ENCODE results near the gene GPR3. TPM values are rescaled to one million over a fixed set of nuclear protein-coding genes. Genes with fewer than 3 reads are reported as not detected.

The GPR3 gene
- total RNA-seq, 1 experiment from 2014 or later = 0.95 TPM

DNA sequence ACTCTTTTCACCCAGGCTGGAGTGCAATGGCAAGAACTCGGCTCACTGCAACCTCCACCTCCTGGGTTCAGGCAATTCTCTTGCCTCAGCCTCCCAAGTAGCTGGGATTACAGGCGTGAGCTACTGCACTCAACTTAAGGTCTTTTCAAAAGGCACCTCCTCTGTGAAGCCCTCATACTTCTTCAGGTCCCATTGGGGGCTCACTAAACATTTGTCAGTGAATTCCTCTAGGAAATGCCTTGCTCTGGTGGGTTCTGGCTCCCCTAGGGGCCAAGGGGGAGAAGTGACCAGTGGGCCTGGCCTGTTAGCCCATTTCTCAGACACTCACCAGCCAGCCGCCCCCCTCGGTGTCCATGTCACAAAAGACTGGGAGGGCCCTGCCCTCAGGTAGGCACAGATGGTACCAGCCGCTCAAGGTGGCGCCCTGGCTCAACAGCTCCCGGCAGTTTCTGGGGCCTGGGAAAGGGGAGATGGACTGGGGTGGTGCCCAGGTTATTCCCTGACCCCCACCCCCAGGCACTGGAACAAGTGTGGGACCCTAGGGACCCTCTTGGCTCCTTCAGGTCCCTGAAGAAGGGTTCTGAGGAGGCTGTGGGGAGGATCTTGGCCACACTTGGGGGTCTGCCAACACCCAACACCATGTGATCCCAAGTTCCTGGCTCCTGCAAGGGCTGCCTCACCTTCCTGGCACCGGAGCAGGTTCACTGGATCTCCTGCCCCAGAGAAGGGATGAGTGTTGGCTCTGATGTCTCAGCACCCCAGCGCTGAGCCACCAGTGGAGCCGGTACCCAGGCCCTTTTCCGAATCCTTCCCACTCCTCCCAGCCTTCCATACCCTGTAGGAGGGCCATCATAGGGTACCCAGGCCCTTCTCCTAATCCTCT lies 19.4 kb upstream of the GPR3 start:
- Histone ChIP-seq H3K4me1 (ENCODE audit: control insufficient read depth, insufficient read depth, low read length) (no peaks in the 10 kb centered on the region), H3K27ac (ENCODE audit: low read length) (no peak overlapping the region), H3K9me3 (ENCODE audit: control insufficient read depth, insufficient read depth, low read depth, low read length) (no peaks in the 10 kb centered on the region), H3K27me3 (ENCODE audit: control insufficient read depth, insufficient read depth, low read length) (no peaks in the 10 kb centered on the region), H3K4me3 (ENCODE audit: low read depth in 2 of 2, low read length in 2 of 2) (no peak overlapping the region), H3K36me3 (ENCODE audit: control insufficient read depth, insufficient read depth, low read length) (no peaks in the 10 kb centered on the region)
- intact Hi-C loops (cut with micrococcal nuclease; ENCODE audit: unreplicated experiment) = no loop called here
- ATAC-seq (0 out of 2 replicates have a peak, but pooled peaks have one; percentile 47), DNase-seq (ENCODE audit: low read depth, low spot score) (no peak)
- TF ChIP-seq, protein P1, sequence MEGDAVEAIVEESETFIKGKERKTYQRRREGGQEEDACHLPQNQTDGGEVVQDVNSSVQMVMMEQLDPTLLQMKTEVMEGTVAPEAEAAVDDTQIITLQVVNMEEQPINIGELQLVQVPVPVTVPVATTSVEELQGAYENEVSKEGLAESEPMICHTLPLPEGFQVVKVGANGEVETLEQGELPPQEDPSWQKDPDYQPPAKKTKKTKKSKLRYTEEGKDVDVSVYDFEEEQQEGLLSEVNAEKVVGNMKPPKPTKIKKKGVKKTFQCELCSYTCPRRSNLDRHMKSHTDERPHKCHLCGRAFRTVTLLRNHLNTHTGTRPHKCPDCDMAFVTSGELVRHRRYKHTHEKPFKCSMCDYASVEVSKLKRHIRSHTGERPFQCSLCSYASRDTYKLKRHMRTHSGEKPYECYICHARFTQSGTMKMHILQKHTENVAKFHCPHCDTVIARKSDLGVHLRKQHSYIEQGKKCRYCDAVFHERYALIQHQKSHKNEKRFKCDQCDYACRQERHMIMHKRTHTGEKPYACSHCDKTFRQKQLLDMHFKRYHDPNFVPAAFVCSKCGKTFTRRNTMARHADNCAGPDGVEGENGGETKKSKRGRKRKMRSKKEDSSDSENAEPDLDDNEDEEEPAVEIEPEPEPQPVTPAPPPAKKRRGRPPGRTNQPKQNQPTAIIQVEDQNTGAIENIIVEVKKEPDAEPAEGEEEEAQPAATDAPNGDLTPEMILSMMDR (IDR thresholded peaks at IDR 0.05) = no peak
- TF ChIP-seq SIN3A (IDR thresholded peaks at IDR 0.05; ENCODE audit: borderline replicate concordance, insufficient read depth, low read depth, low read length) = no peak
- no peak for TF ChIP-seq POLR2AphosphoS5 (IDR thresholded peaks at IDR 0.05; ENCODE audit: low read depth, low read length)
- TF ChIP-seq TCF7L2 (IDR thresholded peaks at IDR 0.05; ENCODE audit: low read depth, low read length) = no peak
- TF ChIP-seq, protein P2, sequence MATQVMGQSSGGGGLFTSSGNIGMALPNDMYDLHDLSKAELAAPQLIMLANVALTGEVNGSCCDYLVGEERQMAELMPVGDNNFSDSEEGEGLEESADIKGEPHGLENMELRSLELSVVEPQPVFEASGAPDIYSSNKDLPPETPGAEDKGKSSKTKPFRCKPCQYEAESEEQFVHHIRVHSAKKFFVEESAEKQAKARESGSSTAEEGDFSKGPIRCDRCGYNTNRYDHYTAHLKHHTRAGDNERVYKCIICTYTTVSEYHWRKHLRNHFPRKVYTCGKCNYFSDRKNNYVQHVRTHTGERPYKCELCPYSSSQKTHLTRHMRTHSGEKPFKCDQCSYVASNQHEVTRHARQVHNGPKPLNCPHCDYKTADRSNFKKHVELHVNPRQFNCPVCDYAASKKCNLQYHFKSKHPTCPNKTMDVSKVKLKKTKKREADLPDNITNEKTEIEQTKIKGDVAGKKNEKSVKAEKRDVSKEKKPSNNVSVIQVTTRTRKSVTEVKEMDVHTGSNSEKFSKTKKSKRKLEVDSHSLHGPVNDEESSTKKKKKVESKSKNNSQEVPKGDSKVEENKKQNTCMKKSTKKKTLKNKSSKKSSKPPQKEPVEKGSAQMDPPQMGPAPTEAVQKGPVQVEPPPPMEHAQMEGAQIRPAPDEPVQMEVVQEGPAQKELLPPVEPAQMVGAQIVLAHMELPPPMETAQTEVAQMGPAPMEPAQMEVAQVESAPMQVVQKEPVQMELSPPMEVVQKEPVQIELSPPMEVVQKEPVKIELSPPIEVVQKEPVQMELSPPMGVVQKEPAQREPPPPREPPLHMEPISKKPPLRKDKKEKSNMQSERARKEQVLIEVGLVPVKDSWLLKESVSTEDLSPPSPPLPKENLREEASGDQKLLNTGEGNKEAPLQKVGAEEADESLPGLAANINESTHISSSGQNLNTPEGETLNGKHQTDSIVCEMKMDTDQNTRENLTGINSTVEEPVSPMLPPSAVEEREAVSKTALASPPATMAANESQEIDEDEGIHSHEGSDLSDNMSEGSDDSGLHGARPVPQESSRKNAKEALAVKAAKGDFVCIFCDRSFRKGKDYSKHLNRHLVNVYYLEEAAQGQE (IDR thresholded peaks at IDR 0.05; ENCODE audit: insufficient read depth in 1 of 2, low read depth in 2 of 2, low read length in 1 of 2) = no peak
- in situ Hi-C loops (cut with HindIII; ENCODE audit: low pct_unique_long_range_greater_than_20kb, low sequenced_read_pairs) = no loop called here
- BruUV-seq (replicated peaks) = no TSS peak
- ChIA-PET POLR2A (interaction anchor here (0.6 kb wide), 1 partner anchor 60 kb away, joined by 6 read pairs; no protein-coding TSS in a partner anchor), CTCF (interaction anchor here (0.6 kb wide), 1 partner anchor 223 kb away, joined by 3 read pairs; no protein-coding TSS in a partner anchor)

DNA sequence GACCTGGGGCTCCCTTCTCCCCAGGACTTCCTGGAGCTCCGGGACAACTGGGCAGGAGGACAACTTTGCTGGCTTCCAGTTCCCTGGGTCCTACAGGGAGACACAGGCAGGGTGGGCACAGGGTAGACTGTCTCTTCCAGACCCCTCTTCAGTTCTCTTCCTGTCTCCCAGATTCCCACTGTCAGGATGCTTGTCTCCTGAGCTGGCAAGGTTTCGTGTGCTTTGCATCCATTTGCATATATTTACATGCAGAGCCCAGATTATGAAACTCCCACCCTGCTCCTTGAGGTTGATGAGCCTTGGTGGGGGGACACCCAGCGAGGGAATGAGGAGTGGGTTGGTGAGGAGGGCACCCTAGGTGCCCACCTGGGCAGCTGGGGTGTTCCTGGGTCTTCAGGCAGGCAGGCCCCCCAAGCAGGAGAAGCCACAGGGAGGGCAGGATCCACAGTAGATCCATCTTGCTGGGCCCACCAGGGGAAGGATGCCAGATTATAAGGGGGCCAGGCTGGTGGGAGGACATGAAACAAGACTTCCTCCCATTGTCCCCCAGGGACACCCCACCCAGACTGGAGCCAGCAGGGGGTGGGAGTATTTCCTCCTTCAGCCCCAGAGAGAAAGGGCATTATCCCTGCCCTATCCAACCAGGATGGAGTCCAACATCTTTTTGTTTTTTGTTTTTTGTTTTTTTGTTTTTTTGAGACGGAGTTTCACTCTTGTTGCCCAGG lies 17.9 kb upstream of the GPR3 start, which contains the start of gene FCN3:
TSS of gene FCN3 (minus strand) at position 463 of the 725 bp plus-strand sequence. CDS start at position 457, 6 bp downstream.
- POLR2A ChIA-PET = interaction anchor here (0.7 kb wide), 1 partner anchor 9 kb away, joined by 3 read pairs; no protein-coding TSS in a partner anchor
- intact Hi-C loops (cut with micrococcal nuclease; ENCODE audit: unreplicated experiment) (no loop called here), in situ Hi-C loops (cut with HindIII; ENCODE audit: low pct_unique_long_range_greater_than_20kb, low sequenced_read_pairs) (no loop called here)
- no peaks in the 10 kb centered on the region for H3K4me1 ChIP-seq (ENCODE audit: control insufficient read depth, insufficient read depth, low read length)
- H3K27ac ChIP-seq (ENCODE audit: low read length) = no peak within 1 kb of the TSS
- no peak for DNase-seq (ENCODE audit: low read depth, low spot score)
- H3K9me3 ChIP-seq (ENCODE audit: control insufficient read depth, insufficient read depth, low read depth, low read length) = no peaks in the 10 kb centered on the region
- H3K36me3 ChIP-seq (ENCODE audit: control insufficient read depth, insufficient read depth, low read length) = no peaks in the 10 kb centered on the region
- ATAC-seq = no peak
- H3K4me3 ChIP-seq (ENCODE audit: low read depth in 2 of 2, low read length in 2 of 2) = no peak within 1 kb of the TSS
- CTCF ChIA-PET = no interaction called here
- H3K27me3 ChIP-seq (ENCODE audit: control insufficient read depth, insufficient read depth, low read length) = no peaks in the 10 kb centered on the region
- TF ChIP-seq, protein P2 (IDR thresholded peaks at IDR 0.05; ENCODE audit: insufficient read depth in 1 of 2, low read depth in 2 of 2, low read length in 1 of 2) = no peak
- TF ChIP-seq POLR2AphosphoS5 (IDR thresholded peaks at IDR 0.05; ENCODE audit: low read depth, low read length) (no peak), TCF7L2 (IDR thresholded peaks at IDR 0.05; ENCODE audit: low read depth, low read length) (no peak), SIN3A (IDR thresholded peaks at IDR 0.05; ENCODE audit: borderline replicate concordance, insufficient read depth, low read depth, low read length) (no peak)
- TF ChIP-seq, protein P1 (IDR thresholded peaks at IDR 0.05) = no peak
- no TSS peak for BruUV-seq (replicated peaks)

Measured in Panc1 (cell line).